H9 (cell line): ENCODE measurements around the gene TRIM22. TPM values are rescaled to one million over a fixed set of nuclear protein-coding genes. Genes with fewer than 3 reads are reported as not detected.

Experiments
- DNase-seq: peaks from one replicate; pipeline ENCODE4 v3.0.0-alpha.2; 2017
- H2AFZ ChIP-seq: one replicate; pipeline ENCODE4 v1.6.1; 2013; ENCODE audit warnings: mild to moderate bottlenecking, low read length, control low read depth, moderate library complexity
- H2AK5ac ChIP-seq: 2 replicates; pipeline ENCODE4 v1.6.1; 2013; ENCODE audit warnings: low read length, control low read depth, mixed read lengths; ENCODE audit not compliant: insufficient read length
- H2BK120ac ChIP-seq: one replicate; pipeline ENCODE4 v1.6.1; 2013; ENCODE audit warnings: low read depth, mild to moderate bottlenecking, low read length, control low read depth, inconsistent platforms; ENCODE audit not compliant: poor library complexity, severe bottlenecking
- H2BK12ac ChIP-seq: 2 replicates; pipeline ENCODE4 v1.6.1; 2013; ENCODE audit warnings: low read length, control low read depth, mixed read lengths, low read depth; ENCODE audit not compliant: insufficient read length
- H2BK15ac ChIP-seq: 2 replicates; pipeline ENCODE4 v1.6.1; 2013; ENCODE audit warnings: low read depth, low read length, control low read depth
- H2BK20ac ChIP-seq: one replicate; pipeline ENCODE4 v1.6.1; 2013; ENCODE audit warnings: low read depth, mild to moderate bottlenecking, low read length, control low read depth, inconsistent platforms; ENCODE audit not compliant: poor library complexity, severe bottlenecking
- H2BK5ac ChIP-seq: 2 replicates; pipeline ENCODE4 v1.6.1; 2013; ENCODE audit warnings: low read length, control low read depth, mixed read lengths; ENCODE audit not compliant: insufficient read length
- H3K14ac ChIP-seq: 2 replicates; pipeline ENCODE4 v1.6.1; 2013; ENCODE audit warnings: low read length, control low read depth; ENCODE audit not compliant: insufficient read depth
- H3K18ac ChIP-seq: 2 replicates; pipeline ENCODE4 v1.6.1; 2013; ENCODE audit warnings: low read depth, mild to moderate bottlenecking, mixed read lengths, low read length, control low read depth; ENCODE audit not compliant: insufficient read length
- H3K23ac ChIP-seq: 2 replicates; pipeline ENCODE4 v1.6.1; 2013; ENCODE audit warnings: low read length, control low read depth, mixed read lengths, low read depth; ENCODE audit not compliant: insufficient read length
- H3K23me2 ChIP-seq: 2 replicates; pipeline ENCODE4 v1.6.1; 2013; ENCODE audit warnings: low read depth, mild to moderate bottlenecking, mixed read lengths, low read length, control low read depth; ENCODE audit not compliant: insufficient read length, poor library complexity, severe bottlenecking
- H3K27ac ChIP-seq: 2 replicates; pipeline ENCODE4 v1.5.1; 2013; ENCODE audit warnings: low read length, control low read depth, mixed read lengths, low read depth; ENCODE audit not compliant: insufficient read length
- H3K27me3 ChIP-seq: 2 replicates; pipeline ENCODE4 v1.6.1; 2013; ENCODE audit warnings: low read length, control low read depth, inconsistent platforms; ENCODE audit not compliant: insufficient read depth
- H3K4ac ChIP-seq: 2 replicates; pipeline ENCODE4 v1.6.1; 2013; ENCODE audit warnings: low read depth, mild to moderate bottlenecking, control low read depth, inconsistent platforms, low read length, moderate library complexity
- H3K4me1 ChIP-seq: 2 replicates; pipeline ENCODE4 v1.6.1; 2013; ENCODE audit warnings: low read length, control low read depth, inconsistent platforms; ENCODE audit not compliant: insufficient read depth
- H3K4me2 ChIP-seq: 2 replicates; pipeline ENCODE4 v1.6.1; 2013; ENCODE audit warnings: low read length, control low read depth, mixed read lengths; ENCODE audit not compliant: insufficient read length, insufficient read depth
- H3K56ac ChIP-seq: 2 replicates; pipeline ENCODE4 v1.6.1; 2013; ENCODE audit warnings: low read depth, mild to moderate bottlenecking, mixed read lengths, low read length, control low read depth; ENCODE audit not compliant: insufficient read length
- H3K79me1 ChIP-seq: 2 replicates; pipeline ENCODE4 v1.6.1; 2013; ENCODE audit warnings: low read depth, mild to moderate bottlenecking, moderate library complexity, low read length, control low read depth, inconsistent platforms; ENCODE audit not compliant: insufficient read depth, poor library complexity, severe bottlenecking
- H3K79me2 ChIP-seq: 2 replicates; pipeline ENCODE4 v1.6.1; 2013; ENCODE audit warnings: low read length, control low read depth, inconsistent platforms; ENCODE audit not compliant: insufficient read depth
- H3K9ac ChIP-seq: 2 replicates; pipeline ENCODE4 v1.6.1; 2013; ENCODE audit warnings: low read length, control low read depth, mixed read lengths; ENCODE audit not compliant: insufficient read length; ENCODE audit errors: extremely low read depth
- H3K9me3 ChIP-seq: one replicate; pipeline ENCODE4 v1.6.1; 2013; ENCODE audit warnings: low read depth, low read length, inconsistent platforms; ENCODE audit not compliant: control insufficient read depth
- H3T11ph ChIP-seq: one replicate; pipeline ENCODE4 v1.6.1; 2013; ENCODE audit warnings: mild to moderate bottlenecking, low read length, control low read depth, inconsistent platforms
- H4K20me1 ChIP-seq: one replicate; pipeline ENCODE4 v1.6.1; 2013; ENCODE audit not compliant: control insufficient read depth, insufficient read length, insufficient read depth
- H4K5ac ChIP-seq: 2 replicates; pipeline ENCODE4 v1.6.1; 2013; ENCODE audit warnings: low read depth, mild to moderate bottlenecking, mixed read lengths, low read length, control low read depth; ENCODE audit not compliant: insufficient read length
- H4K8ac ChIP-seq: replicated peaks from 2 replicates; pipeline ENCODE4 v1.6.1; 2013; ENCODE audit warnings: low read length, control low read depth, mixed read lengths, low read depth; ENCODE audit not compliant: insufficient read length
- H4K91ac ChIP-seq: 2 replicates; pipeline ENCODE4 v1.6.1; 2013; ENCODE audit warnings: low read depth, mild to moderate bottlenecking, moderate library complexity, mixed read lengths, low read length, control low read depth; ENCODE audit not compliant: insufficient read length
- H3K27ac Mint-ChIP-seq, 3 experiments: 2 replicates in 2 of 3; 3 replicates in 1 of 3; pipeline ENCODE4 v1.8.0; 2020 to 2021; ENCODE audit warnings: mixed read lengths in 3 of 3, mild to moderate bottlenecking in 1 of 3, moderate library complexity in 1 of 3
- H3K27me3 Mint-ChIP-seq: 2 replicates; pipeline ENCODE4 v1.8.0; 2021; ENCODE audit warnings: low read depth, mild to moderate bottlenecking, moderate library complexity, mixed read lengths
- H3K36me3 Mint-ChIP-seq, 3 experiments: 2 replicates in 2 of 3; 3 replicates in 1 of 3; pipeline ENCODE4 v1.8.0; 2020 to 2021; ENCODE audit warnings: low read depth in 3 of 3, mixed read lengths in 3 of 3; ENCODE audit not compliant: insufficient read depth in 1 of 3
- H3K4me1 Mint-ChIP-seq, 2 experiments: 2 replicates each; pipeline ENCODE4 v1.8.0; 2020; ENCODE audit warnings: mixed read lengths in 2 of 2
- H3K4me3 Mint-ChIP-seq, 2 experiments: 2 replicates in 1 of 2; 3 replicates in 1 of 2; pipeline ENCODE4 v1.8.0; 2020 to 2021; ENCODE audit warnings: mild to moderate bottlenecking in 2 of 2, mixed read lengths in 2 of 2, moderate library complexity in 1 of 2
- H3K9me3 Mint-ChIP-seq, 2 experiments: 2 replicates in 1 of 2; 3 replicates in 1 of 2; pipeline ENCODE4 v1.8.0; 2020; ENCODE audit warnings: mild to moderate bottlenecking in 2 of 2, mixed read lengths in 2 of 2, moderate library complexity in 1 of 2
- total RNA-seq: library from RNA; stranded (reverse); gene quantifications from 2 replicates; pipeline ENCODE4 v1.2.1, GENCODE V29; 2021
- TF ChIP-seq, protein P1 (sequence below): fragments of 200-600 bp; sonication (generic); conservative IDR thresholded peaks from 3 replicates; pipeline ENCODE4 v1.8.0; 2021; ENCODE audit warnings: antibody characterized with exemption, mild to moderate bottlenecking

TRIM22 gene
- total RNA-seq, 1 experiment from 2014 or later, result 78.6 TPM

DNA sequence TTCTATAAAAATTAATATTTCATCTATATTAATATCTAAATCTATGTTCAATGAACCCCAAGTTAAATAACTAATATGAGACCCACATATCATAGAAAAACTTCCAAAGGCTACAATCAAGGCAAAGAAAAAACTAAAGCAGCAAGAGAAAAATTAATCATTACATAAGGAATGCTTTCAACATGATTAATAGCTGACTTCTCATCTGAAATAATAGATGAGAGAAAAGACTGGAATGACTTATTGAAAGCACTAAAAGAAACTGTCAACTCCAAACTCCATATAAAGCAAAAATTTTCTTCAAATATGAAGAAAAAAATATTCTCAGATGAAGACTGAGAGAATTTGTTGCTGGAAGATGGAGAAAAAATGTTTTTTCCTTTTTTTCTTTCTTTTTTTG, 17.8 kb upstream of the TRIM22 start:
- Histone ChIP-seq H2BK15ac (no peak overlapping the region), H3K4me1 (no peaks in the 10 kb centered on the region), H3T11ph (no peak overlapping the region), H4K8ac (no peak overlapping the region), H3K14ac (no peak overlapping the region), H2AFZ (no peak overlapping the region), H3K9me3 (no peaks in the 10 kb centered on the region), H2BK12ac (no peak overlapping the region), H2BK120ac (no peak overlapping the region), H3K4ac (no peak overlapping the region), H3K23me2 (no peaks in the 10 kb centered on the region), H3K4me2 (no peak overlapping the region), H3K79me1 (no peaks in the 10 kb centered on the region), H3K23ac (no peak overlapping the region), H2BK5ac (no peak overlapping the region), H2AK5ac (no peak overlapping the region), H3K9ac (no peak overlapping the region), H4K91ac (no peak overlapping the region), H4K20me1 (no peaks in the 10 kb centered on the region), H3K79me2 (no peaks in the 10 kb centered on the region), H2BK20ac (no peak overlapping the region), H3K18ac (no peak overlapping the region), H3K56ac (no peak overlapping the region), H4K5ac (no peak overlapping the region), H3K27ac (no peak overlapping the region), H3K27me3 (no peaks in the 10 kb centered on the region)
- Mint-ChIP-seq H3K4me3 (no peak overlapping the region), H3K36me3 (peaks cover 8 to 42% (median 15%) of the 10 kb centered on the region in 3 experiments), H3K4me1 (no peaks in the 10 kb centered on the region), H3K27me3 (no peaks in the 10 kb centered on the region), H3K27ac (no peak overlapping the region), H3K9me3 (peaks cover 0 to 3% of the 10 kb centered on the region in 2 experiments; a peak in 2 of 5 replicates)
- DNase-seq, result no peak
- TF ChIP-seq, protein P1, sequence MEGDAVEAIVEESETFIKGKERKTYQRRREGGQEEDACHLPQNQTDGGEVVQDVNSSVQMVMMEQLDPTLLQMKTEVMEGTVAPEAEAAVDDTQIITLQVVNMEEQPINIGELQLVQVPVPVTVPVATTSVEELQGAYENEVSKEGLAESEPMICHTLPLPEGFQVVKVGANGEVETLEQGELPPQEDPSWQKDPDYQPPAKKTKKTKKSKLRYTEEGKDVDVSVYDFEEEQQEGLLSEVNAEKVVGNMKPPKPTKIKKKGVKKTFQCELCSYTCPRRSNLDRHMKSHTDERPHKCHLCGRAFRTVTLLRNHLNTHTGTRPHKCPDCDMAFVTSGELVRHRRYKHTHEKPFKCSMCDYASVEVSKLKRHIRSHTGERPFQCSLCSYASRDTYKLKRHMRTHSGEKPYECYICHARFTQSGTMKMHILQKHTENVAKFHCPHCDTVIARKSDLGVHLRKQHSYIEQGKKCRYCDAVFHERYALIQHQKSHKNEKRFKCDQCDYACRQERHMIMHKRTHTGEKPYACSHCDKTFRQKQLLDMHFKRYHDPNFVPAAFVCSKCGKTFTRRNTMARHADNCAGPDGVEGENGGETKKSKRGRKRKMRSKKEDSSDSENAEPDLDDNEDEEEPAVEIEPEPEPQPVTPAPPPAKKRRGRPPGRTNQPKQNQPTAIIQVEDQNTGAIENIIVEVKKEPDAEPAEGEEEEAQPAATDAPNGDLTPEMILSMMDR, result no peak
